Measurements from ENCODE around the gene PRR30.

The PRR30 gene

GRCh38 chr2:27099334-27099955 is 39.8 kb downstream of the PRR30 start:
- DNase-seq: no peak

GRCh38 chr2:27097341-27097740 is 41.9 kb downstream of the PRR30 start:
- DNase-seq: no peak

GRCh38 chr2:27096748-27097297 is 42.4 kb downstream of the PRR30 start:
- DNase-seq: no peak

GRCh38 chr2:27095745-27096651 is 43.2 kb downstream of the PRR30 start:
- DNase-seq: peak in 45 of 51 donors; percentile 9 to 77 (median 50)

- no peak for DNase-seq
Measured at GRCh38 chr2:27095427-27095744, 43.8 kb downstream of the PRR30 start.

- DNase-seq: no peak
Measured at GRCh38 chr2:27094353-27094984, 44.7 kb downstream of the PRR30 start.

GRCh38 chr2:27093430-27094352 is 45.5 kb downstream of the PRR30 start:
- DNase-seq: no peak

- DNase-seq: no peak
Measured at GRCh38 chr2:27092696-27093429, 46.3 kb downstream of the PRR30 start.

- no peak for DNase-seq
Measured at GRCh38 chr2:27091746-27092695, 47.2 kb downstream of the PRR30 start.

- no peak for DNase-seq
Measured at GRCh38 chr2:27089111-27089954, 49.9 kb downstream of the PRR30 start.

- DNase-seq: no peak
Measured at GRCh38 chr2:27088634-27089033, 50.6 kb downstream of the PRR30 start.

- DNase-seq: no peak
Measured at GRCh38 chr2:27087823-27088410, 51.3 kb downstream of the PRR30 start.
